Measurements from ENCODE around the gene L3MBTL3.

The L3MBTL3 gene

DNA sequence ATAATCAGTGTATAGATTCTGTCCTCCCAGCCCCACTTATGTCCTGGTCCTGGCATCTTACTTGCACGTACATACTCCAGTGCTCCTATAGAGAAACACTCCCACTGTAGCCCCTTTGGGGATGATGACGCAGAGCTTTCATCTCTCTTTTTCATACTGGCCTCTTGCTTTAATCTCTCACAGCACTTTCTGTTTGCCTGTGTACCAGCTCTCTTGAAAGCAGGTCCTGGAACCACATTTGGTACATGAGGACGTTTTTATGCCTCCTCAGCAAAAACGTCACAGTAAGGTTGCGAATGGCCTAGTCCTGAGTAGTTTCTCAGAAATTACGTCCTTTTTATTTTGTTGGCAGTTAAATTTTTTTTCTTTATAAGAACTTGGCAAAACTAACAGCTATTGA is 10.8 kb downstream of the L3MBTL3 start:
- no peak for DNase-seq

- DNase-seq: no peak
Measured at GRCh38 chr6:130032758-130033340, 14.5 kb downstream of the L3MBTL3 start.

- no peak for DNase-seq
Measured at GRCh38 chr6:130033949-130034348, 15.6 kb downstream of the L3MBTL3 start.

DNA sequence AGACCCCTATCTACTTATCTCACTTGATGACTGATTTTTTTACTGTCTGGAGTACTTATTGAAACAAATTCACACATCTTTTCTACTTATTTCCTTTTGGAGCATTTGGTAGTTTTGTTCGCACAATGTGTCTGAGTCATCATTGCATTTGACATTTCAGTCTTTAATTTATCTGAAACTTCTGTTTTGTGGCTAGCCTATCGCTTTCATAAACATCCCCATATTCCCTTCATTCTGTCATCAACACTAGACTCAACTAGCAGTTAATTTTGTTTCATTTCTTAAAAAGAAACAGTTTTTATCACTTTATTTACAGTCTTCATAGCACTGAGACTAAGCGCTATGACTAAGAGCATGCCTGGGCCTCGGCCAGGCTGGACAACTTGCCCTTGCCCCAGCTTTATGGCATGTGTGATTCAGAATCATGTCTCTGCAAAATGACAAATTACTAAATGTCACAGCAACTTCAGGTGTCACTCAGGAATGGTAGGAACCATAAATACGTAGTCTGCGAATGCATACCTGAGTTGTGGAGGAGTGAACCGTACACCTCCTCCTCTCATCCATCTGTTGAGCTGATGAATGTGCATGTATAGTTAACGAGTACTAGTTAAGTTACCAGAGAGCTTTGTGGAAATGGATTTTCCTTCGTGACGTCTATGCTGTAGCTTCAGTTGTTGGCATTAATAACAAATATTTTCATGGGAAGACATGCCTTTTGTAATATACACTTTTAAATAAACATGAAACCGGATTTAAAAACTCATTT is 16.2 kb downstream of the L3MBTL3 start:
- DNase-seq: no peak

DNA sequence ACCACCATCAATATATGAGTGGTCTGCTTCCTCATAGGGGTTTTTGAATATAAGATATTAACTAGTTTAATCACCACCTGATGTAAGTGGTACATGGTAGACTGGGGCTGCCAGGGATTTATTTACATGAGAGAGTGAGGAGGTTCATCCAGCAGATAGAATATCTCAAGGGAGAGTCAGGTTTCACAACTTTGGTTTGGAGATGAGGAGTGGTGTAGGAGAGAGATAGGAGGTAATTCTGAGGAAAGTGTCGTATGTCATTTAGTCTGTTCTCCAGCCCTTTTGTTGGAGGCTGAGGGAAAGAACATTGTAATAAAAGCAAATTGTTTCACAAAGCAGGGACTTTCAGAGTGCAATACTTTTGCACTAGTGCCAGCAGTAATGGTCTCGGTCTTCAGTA is 16.8 kb downstream of the L3MBTL3 start:
- DNase-seq: no peak

DNA sequence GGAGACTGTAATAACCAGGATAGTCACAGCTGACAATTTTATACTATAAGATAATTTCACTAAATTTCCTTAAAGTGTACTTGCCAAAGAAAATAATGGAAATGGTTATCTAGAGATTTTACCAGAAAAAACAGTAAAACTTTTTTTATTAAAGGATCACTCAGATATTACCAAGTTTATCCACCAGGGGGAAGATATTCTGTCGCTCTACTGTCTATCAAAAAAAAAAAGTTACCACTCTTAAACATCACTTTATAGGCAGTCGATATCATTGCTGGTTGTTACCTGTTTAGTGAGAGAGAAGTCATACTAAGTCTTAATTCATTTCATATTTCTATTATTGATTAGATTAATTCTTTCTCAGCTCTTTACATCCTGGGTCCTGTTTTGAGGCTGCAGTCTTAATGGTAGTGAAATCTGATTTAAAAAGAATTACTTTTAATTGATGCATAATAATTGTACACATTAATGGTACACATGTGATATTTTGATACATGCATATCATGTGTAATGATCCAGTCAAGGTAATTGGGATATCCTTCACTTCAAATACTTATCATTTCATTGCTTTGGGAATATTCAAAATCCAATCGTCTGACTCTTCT is 18.9 kb downstream of the L3MBTL3 start:
- no peak for DNase-seq

- no peak for DNase-seq
Measured at GRCh38 chr6:130041594-130041993, 23.2 kb downstream of the L3MBTL3 start.

DNA sequence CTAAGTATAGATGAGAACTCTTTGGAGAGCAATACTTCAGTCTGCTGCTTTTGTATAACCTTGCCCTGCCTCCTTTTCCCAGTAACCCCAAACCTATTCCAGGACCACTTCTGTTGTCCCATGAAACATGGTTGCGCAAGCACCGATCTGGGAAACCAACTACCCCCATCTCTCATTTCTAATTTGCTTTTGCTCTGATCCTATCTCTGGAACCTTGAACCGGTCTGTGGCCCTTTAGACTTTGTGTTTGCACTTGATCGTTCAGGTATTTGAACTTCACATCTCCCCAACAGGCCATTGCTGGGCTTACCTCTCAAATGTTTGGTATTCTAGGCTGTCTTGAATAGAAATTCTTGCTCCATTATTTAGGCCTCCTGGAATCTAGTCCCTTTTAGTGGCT is 25.0 kb downstream of the L3MBTL3 start:
- DNase-seq: no peak

- no peak for DNase-seq
Measured at GRCh38 chr6:130045622-130046021, 27.2 kb downstream of the L3MBTL3 start.

DNA sequence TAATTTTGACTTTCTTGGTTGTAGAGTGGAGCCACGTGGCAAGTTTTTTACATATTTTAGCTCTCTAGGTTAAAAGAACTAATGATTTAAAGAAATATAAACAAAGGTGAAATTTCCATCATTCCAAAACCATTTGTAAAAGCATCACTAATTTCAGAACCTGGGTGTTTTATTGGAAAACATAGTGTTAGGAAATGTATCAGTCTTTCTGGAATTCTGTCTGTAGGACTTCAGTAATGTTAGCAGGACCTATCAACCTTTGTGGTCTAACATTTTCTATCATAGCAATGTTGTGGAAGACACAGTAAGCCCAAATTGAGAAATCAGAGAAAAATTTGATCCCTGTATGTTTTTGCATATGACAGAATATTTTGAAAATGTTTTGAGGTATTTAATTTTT is 28.3 kb downstream of the L3MBTL3 start:
- no peak for DNase-seq

- DNase-seq: no peak
Measured at GRCh38 chr6:130047088-130047995, 29.0 kb downstream of the L3MBTL3 start.

GRCh38 chr6:130050230-130050629 is 31.8 kb downstream of the L3MBTL3 start:
- DNase-seq: no peak

GRCh38 chr6:130054725-130055124 is 36.3 kb downstream of the L3MBTL3 start:
- no peak for DNase-seq

GRCh38 chr6:130055271-130055670 is 36.9 kb downstream of the L3MBTL3 start:
- DNase-seq: no peak

- DNase-seq: no peak
Measured at GRCh38 chr6:130057495-130057894, 39.1 kb downstream of the L3MBTL3 start.

DNA sequence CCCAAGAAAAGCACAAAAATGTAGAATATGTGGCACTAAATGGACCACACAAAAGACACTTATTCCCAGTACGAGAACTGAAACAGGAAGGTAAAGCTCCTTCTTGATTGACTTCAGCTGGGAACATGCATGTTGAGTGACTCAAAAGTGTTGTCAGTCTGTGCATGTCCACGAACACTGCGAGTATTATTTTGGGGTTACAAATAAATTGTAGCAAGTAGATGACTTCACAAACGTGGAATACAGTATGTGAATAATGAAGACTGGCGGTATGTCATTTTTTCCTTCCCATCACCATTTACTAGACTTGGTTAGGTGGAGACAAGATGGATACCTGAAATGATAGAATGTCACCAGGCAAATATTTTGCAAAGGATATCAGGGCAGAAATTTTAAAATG is 45.4 kb downstream of the L3MBTL3 start:
- no peak for DNase-seq

GRCh38 chr6:130065609-130066156 is 47.3 kb downstream of the L3MBTL3 start:
- no peak for DNase-seq

DNA sequence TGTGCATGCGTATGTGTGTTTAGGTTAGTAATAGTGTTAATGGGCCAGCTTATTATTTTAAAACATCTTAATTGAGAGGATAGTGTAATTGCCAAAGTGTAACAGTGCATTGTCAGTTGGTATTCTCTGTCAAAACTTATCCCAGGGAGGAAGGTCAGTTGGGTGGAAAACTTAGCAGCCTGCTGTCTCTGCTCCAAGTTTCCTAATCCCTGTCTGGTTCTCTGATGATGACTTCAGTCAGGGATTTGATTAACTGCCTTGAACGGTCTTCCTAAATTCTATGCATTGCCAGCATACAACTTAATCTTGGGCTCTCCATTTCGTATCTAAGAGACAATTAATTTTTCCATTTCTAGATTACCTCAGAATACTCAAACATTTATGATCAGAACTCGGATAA is 51.1 kb downstream of the L3MBTL3 start:
- DNase-seq: no peak

DNA sequence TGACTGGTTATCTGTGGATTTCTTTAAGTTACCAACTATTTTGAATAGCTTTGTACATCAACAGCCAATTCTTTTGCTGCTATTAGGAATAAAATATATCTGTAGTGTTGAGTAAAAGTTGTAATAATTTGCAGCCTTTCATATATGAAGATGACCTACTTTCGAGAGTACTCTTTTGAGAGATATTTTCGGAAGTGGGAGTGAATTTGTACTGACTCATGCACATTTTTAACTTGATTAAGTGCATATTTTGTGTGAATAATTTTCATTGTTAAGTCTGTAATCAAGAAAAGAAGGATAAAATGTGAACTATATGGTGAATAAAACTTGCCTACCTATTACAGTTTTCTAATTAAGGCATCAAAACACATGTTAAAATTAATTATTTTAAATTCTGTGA is 51.9 kb downstream of the L3MBTL3 start:
- no peak for DNase-seq

GRCh38 chr6:130070792-130071191 is 52.4 kb downstream of the L3MBTL3 start:
- no peak for DNase-seq

DNA sequence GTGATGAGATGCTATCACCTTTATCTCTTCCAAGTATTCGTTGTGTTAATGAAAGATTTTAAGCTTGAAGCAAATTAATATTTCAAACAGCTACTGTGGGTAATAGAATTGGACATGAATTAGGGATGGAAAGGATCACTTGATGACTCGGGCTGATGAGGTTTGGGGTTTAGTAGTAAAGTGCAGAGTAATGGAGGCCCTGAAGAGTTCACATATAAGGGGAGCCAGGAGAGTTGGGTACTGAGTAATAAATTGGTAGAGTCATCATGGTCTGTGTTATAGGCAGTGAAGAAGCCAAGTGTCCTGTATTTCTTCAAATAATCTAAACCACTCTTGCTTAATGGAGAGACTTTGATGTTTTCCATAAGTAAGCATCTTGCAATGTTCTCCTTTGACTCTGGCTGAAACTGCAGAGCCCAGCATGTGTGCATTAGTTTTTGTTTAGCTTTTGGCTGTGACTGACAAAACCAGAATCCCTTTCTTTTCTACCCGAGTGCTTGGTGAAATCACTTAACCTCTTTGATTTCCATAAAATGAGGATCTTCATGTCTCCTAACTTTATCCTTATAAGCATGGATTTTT is 57.6 kb downstream of the L3MBTL3 start:
- no peak for DNase-seq

DNA sequence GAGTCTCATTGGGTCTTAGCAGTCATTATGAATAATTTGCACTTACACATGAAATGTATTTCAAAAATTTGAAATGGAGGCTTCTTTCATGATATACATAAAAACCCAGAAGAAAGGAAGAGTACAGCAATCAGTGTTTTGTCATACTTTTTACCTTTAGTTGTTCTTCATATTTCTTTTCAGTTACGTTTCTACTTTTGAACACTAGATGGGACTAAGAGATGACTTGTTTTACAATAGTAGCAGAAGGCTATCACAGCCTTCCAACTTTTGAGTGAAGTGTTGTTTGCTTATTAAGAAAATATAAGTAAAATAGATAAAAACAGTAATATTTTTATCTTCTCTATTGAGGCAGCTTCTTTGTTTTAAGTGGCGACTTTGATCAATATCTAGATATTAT is 58.1 kb downstream of the L3MBTL3 start:
- no peak for DNase-seq

DNA sequence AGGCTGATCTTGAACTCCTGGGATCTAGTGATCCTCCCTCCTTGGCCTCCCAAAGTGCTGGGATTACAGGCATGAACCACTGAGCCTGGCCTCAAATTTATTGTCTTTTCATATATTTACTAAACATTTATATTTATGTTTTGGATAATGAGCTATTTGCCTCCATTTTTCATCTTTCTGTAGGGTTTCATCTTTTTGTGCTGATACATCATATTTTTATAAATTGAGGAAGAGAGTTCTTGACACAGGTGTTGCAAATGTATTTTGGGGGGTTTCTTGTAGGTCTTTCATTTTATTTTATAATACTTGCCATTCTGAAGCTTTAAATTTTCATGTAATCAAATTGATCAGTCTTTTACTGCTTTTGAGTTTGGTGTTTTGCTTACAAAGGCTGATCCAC is 72.4 kb downstream of the L3MBTL3 start:
- DNase-seq: no peak

Data from NCI-H1436 treated with DMSO at 0.1 percent for 48 hours (cell line).